ENCODE measurements around the gene NFYC.
"Not testable (repeated sequence)": the region's sequence is repeated elsewhere in the genome, so short reads cannot be mapped to it uniquely, and the experiment has no call there.

The NFYC gene

GRCh38 chr1:40665335-40666171 lies 26.0 kb upstream of the NFYC start, which contains the start of gene RIMS3:
Gene RIMS3 (minus strand): TSS chr1:40665682. CDS start chr1:40641925, 23,757 bp downstream.
- DNase-seq: peak; percentile 42 to 74

DNA sequence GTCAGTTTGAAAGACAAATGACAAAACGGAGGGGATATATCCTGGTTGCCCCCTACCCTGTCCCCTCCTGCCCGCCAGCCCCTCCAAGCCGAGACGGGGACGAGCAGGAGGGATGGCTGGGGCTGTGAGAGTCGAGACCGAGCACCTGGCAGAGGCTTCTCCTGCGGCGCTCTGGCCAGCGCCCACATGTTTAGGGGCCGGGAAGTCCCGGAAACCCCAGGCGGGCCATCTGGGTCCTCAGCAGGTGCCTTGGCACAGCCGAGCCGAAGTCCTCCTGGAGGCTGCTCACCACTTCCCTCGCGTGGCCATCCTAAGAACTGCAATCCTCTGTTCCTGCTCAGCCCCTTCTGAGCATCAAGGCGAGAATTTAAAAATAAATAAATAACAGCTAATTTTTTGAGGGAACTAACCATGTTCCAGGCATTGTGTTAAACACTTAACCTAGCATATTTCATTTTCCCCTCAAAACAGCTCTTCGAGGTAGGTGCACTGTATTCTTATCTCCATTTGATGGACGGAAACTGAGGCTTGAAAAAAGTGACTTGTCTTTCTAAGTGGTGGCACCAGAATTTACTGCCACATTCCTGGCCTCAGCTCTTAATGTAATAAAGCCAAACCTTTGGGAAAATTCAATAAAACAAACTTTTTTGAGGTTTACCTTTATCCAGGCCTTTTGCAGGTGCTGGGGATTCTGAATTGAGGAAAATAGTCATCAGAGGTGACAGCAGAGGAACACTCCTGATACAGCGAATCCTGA lies 22.6 kb upstream of the NFYC start:
- peak; percentile 37 to 62 for DNase-seq

- no peak for DNase-seq
These were observed 18.1 kb upstream of the NFYC start for GRCh38 chr1:40673452-40673851.

DNA sequence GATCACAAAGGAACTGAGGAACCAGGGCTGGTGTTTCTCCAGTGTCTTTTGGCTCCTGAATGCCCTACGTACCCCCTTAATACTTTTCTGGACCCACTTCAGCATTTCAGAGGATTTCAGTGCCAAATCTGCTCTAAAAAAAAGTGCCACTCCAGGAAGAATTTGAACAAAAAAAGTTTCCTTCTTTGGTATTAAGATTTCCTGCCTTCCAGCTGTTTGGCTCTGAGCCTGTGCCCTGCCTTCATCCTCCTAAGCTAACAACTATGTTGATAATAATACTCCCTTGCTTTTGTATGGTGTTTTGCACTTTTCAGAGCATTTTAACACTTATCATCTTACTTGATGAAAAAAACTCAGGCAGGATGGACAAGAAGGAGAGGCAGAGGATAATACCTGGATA lies 15.0 kb upstream of the NFYC start:
- no peak for DNase-seq

DNA sequence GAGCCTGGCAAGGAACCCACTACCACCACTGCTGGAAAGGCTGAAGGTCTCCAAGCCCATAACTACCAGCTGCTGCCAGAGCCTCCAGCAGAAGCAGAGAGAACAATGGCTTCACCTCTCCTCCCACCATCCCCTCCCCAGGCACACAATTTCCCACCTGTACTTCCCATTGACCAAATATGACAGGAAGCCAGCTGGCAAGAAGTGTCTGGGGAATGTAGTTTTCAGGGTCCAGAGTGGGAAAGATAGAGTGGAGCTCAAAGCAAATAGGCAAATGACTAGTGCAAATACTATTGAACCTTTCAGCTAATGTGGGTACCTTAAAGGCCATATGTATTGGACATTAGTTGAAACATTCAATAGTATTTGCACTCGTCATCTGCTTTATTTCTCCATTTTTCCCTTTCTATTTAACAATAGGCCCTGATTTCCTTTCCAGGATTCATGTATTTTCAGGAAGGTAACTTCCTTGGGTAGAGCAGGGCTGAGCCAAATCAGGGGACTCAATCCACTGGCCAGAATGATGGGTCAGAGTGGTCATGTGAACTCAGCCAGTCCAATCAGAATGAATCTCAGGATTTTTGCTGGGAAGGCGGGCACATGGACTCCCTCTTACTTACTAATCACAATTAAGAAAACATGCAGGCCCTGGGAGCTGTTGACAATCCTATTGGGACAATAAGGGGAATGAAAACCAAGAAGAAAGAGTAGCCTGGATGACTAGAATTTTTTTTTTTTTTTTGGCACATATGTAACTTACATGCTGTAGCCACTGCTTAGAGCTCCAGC lies 12.1 kb upstream of the NFYC start:
- DNase-seq: no peak

- no peak for DNase-seq
These were observed 6.8 kb upstream of the NFYC start for GRCh38 chr1:40684669-40685068.

- DNase-seq: no peak
These were observed 4.4 kb upstream of the NFYC start for GRCh38 chr1:40687059-40687458.

- no peak for DNase-seq
These were observed 3.8 kb upstream of the NFYC start for GRCh38 chr1:40687661-40688060.

GRCh38 chr1:40689737-40690136 lies 1.8 kb upstream of the NFYC start:
- DNase-seq: no peak

- DNase-seq: no peak
These were observed 550 bp upstream of the NFYC start for GRCh38 chr1:40690771-40691537.

- DNase-seq: no peak
These were observed 958 bp downstream of the NFYC start for GRCh38 chr1:40692429-40692895.

DNA sequence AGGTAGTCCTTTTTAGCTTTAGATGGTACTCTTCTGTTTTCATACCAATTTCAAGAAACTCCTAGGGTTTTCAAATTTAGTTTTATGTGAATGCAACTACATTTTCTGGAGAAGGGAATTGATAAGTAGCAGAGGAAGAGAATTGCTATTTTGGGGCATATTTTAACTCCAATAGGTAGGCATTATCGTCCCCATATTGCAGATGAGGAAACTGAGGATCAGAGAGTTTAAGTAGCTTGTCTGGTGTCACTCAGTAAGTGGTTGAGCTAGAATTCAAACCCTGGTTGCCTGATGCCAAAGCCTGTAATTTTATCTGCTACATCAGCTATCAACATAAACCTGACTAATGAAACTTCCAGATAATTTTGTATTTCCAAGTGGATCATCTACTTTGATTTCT lies 1.9 kb downstream of the NFYC start:
- no peak for DNase-seq

DNA sequence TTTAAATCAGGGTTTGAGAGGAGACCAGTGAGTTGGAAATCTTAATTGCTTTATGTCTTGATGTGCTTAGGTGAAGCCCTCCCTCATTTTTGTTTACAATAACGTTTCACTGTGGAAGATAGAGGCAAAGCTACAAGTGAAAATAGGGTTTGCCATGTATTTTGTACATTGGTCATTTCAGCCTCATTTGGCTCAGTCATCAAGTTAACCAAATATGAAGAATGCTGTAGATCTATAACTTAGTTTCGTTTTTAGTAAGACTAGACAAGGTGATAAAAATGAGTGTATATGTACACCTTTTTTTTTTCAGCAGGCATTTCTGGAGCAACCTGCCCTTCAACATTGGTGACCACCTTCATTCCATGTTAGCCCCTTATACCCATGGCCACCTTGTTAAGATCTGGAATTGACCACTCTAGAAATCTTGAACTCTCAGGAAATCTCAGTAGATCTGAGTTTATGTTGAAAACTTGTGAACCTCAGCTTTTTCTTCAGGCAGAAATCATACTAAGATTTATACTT lies 2.9 kb downstream of the NFYC start:
- no peak for DNase-seq

GRCh38 chr1:40696294-40696693 lies 4.8 kb downstream of the NFYC start:
- DNase-seq: no peak

DNA sequence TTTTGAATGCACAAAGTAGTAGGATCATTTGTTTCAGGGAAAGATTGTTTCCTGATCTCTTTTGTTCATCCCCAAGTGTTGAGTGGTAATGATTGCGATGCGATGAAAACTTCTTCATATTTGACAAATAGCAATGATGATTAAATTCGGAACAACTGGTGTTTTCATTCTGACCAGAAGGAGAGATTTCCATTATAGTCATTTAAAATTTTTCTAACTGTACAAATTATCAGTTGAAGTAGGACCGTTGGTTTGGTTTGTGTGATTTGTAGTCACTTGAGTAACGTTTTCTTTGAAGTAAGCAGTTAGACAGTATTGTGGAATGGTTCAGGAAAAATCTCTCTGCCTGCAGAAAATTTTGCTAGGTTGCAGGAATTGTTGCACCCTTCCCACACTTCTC lies 5.9 kb downstream of the NFYC start:
- no peak for DNase-seq

DNA sequence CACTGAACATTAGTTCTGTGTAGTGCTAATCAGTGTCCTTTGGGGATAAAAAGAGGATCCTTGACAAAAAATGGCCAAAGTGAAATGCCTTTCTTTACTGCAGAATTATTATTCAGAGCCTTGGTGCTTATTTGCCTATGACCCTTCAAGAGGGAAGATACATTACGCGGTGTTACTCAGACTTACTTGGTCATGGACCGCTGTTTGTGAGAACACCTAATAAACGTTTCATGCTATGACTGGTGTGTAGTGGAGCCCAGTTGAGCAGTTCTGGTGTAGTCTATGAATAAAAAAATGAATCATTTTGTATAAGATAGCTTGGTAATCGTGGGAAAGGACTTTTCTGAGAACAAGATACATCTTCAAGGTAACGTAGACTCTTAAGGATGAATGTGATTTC lies 8.3 kb downstream of the NFYC start:
- DNase-seq: no peak

DNA sequence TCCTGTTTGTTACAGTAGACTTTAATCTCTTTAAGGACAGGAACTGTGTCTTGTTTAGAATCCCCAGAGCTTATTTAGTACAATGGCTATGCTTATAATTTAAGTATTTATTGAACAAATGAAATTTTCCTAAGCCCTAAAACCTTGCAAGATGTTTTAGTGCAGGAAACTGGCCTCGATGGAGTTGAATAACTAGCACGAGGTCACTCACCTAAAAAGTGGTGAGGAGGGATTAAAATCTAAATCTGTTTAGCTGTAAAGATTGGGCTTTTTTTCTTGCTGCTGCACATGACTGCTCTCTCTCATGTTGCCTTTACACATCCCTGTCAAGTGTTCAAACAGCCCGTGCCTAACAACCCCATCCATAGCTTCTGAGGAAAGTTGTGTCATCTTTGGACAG lies 10.2 kb downstream of the NFYC start:
- DNase-seq: no peak

DNA sequence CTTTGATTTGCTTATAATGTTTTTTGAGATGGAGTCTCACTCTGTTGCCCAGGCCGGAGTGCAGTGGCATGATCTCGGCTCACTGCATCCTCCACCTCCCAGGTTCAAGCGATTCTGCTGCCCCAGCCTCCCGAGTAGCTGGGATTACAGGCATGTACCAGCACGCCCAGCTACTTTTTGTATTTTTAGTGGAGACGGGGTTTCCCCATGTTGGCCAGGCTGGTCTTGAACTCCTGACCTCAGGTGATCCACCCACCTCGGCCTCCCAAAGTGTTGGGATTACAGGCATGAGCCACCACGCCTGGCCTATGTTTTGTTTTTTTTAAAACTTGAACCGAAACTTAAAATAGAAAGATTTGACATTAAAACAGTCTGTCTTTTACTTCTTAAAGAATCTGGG lies 11.3 kb downstream of the NFYC start:
- DNase-seq: not testable (repeated sequence)

DNA sequence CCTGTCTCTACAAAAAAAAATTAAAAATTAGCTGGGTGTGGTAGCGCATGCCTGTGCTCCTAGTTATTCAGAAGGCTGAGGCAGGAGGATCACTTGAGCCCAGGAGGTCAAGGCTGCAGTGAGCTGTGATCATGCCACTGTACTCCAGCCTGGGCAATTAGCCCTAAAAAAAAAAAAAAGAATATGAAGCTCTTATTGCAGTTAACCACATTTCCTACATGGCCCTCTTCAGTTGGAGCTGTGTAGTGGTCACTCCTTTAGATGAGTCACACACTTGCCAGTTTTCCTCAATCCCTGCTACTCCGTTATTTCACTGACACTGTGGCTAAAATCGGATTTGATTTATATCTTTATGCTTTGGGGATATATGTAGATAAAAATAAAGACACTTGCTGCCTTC lies 11.8 kb downstream of the NFYC start:
- no peak for DNase-seq

DNA sequence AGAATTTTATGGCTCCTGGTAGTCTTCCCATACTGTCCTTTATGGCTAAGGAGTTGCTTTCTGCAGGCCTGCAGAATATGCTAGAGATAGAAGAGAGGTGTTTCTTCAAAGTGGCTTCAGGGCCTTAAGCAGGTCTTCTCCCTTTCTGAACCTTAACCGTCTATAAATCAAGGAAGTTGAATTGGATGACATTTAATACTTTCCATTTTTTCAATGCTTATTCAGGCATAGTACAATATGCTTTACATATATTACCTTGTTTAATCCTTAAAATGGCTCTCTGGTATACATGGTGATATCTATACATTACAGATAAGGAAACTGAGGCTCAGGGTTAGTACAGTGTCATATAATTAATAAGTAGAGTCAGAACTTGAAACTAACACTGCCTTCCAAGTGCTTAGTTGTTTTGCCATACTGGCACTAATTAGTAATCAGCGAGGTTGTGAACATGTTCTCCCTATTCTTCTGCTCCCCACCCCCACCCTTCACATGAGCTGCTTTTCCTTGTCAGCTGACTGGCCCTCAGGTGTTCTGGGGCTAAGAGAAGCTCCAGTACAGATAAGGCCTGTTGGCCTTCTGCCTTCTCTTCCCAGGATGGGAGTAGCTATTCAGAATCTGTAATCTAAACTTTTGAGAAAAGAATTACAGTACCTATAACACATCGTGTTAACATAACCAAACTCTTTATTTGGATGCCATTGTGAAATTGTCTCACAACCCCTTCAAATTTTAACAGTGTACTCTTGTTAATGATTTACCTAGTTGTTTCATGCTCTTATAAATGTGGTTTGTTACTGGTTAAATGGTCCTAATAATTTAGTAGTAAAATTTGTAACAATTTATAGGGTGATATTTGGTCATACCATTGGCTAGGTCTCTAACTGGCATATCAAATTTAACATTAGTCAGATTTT lies 13.6 kb downstream of the NFYC start:
- no peak for DNase-seq

- no peak for DNase-seq
These were observed 15.1 kb downstream of the NFYC start for GRCh38 chr1:40706626-40707025.

All from hippocampal formation (tissue), 2 donors.